ENCODE measurements around the gene SH3BP1. TPM values are rescaled to one million over a fixed set of nuclear protein-coding genes. Genes with fewer than 3 reads are reported as not detected.

SH3BP1 gene
- total and polyA plus RNA-seq, 2 of the 13 experiments (the other 11 are each of a cell fraction or from before 2014, with no cell fraction given) = 8.4 to 18.5 TPM

- TF ChIP-seq ZNF704 (CRISPR knock-in tag; IDR thresholded peaks at IDR 0.05; ENCODE audit: borderline replicate concordance) (no peak), TBX3 (IDR thresholded peaks at IDR 0.05; ENCODE audit: borderline replicate concordance) (no peak), RFX1 (IDR thresholded peaks at IDR 0.05) (no peak), HMG20B (CRISPR knock-in tag; conservative IDR thresholded peaks at IDR 0.05) (no peak), NFYC (CRISPR knock-in tag; IDR thresholded peaks at IDR 0.05) (peak; percentile 46), CERS6 (CRISPR knock-in tag; IDR thresholded peaks at IDR 0.05) (no peak), MZF1 (CRISPR knock-in tag; IDR thresholded peaks at IDR 0.05; ENCODE audit: borderline replicate concordance) (no peak), SOX6 (IDR thresholded peaks at IDR 0.05) (no peak), SOX6 (CRISPR knock-in tag; IDR thresholded peaks at IDR 0.05) (peak; percentile 64), KDM2A (CRISPR knock-in tag; IDR thresholded peaks at IDR 0.05; ENCODE audit: borderline replicate concordance, low read depth) (peak; percentile 81), GATA4 (IDR thresholded peaks at IDR 0.05; ENCODE audit: borderline replicate concordance, low read depth) (0 out of 2 replicates have a peak, but pooled peaks have one; percentile 37), MAFG (CRISPR knock-in tag; IDR thresholded peaks at IDR 0.05) (peak; percentile 13; the same call in 1 of the 2 replicates), ZNF138 (CRISPR knock-in tag; IDR thresholded peaks at IDR 0.05; ENCODE audit: low read depth) (no peak), LCORL (IDR thresholded peaks at IDR 0.05) (no peak), LCORL (CRISPR knock-in tag; IDR thresholded peaks at IDR 0.05) (peak; percentile 87), ZNF3 (CRISPR knock-in tag; IDR thresholded peaks at IDR 0.05) (no peak; the same call in 1 of the 2 replicates), CEBPB (IDR thresholded peaks at IDR 0.05; ENCODE audit: borderline replicate concordance, low read depth, low read length) (peak; percentile 17; the same call in 1 of the 2 replicates), TEAD3 (CRISPR knock-in tag; optimal IDR thresholded peaks at IDR 0.05; ENCODE audit: borderline replicate concordance) (no peak), ATAD3A (CRISPR knock-in tag; IDR thresholded peaks at IDR 0.05) (no peak), NFATC3 (CRISPR knock-in tag; IDR thresholded peaks at IDR 0.05) (no peak; the same call in 1 of the 2 replicates), NR2C2 (CRISPR knock-in tag; IDR thresholded peaks at IDR 0.05; ENCODE audit: borderline replicate concordance) (peak; percentile 67; the same call in 1 of the 2 replicates), NCOR1 (IDR thresholded peaks at IDR 0.05; ENCODE audit: borderline replicate concordance, low read length) (no peak), ZNF569 (CRISPR knock-in tag; IDR thresholded peaks at IDR 0.05; ENCODE audit: borderline replicate concordance) (0 out of 2 replicates have a peak, but pooled peaks have one; percentile 46), ZNF382 (CRISPR knock-in tag; IDR thresholded peaks at IDR 0.05; ENCODE audit: borderline replicate concordance) (no peak), ZNF354B (CRISPR knock-in tag; IDR thresholded peaks at IDR 0.05) (0 out of 2 replicates have a peak, but pooled peaks have one; percentile 85), HNF1B (CRISPR knock-in tag; IDR thresholded peaks at IDR 0.05) (peak; percentile 68; the same call in 1 of the 2 replicates), YEATS4 (CRISPR knock-in tag; IDR thresholded peaks at IDR 0.05; ENCODE audit: borderline replicate concordance) (peak; percentile 7; the same call in 1 of the 2 replicates)
These were observed 5.6 kb upstream of the SH3BP1 start (continued) for GRCh38 chr22:37633625-37634416.

Measured in HepG2 (cell line).